Activated CD8-positive, alpha-beta T cell treated with anti-CD3 and anti-CD28 coated beads for 36 hours (primary cell): ENCODE data around the gene GPC5. TPM values are rescaled to one million over a fixed set of nuclear protein-coding genes. Genes with fewer than 3 reads are reported as not detected.

Experiments
- ATAC-seq: fragments of 200-7000 bp; cut with Tn5 transposase; one replicate; pipeline ENCODE4 v1.10.0; 2021; ENCODE audit warnings: mild to moderate bottlenecking, moderate library complexity
- CTCF ChIA-PET: fragments of 350-600 bp; sonication (Branson Sonifier 250); formaldehyde crosslinking; loops from one replicate; lab custom pipeline; 2021; ENCODE audit warnings: antibody characterized with exemption; lab: Charles Lee
- POLR2A ChIA-PET: fragments of 350-600 bp; sonication (Branson Sonifier 250); formaldehyde crosslinking; loops from one replicate; lab custom pipeline; 2021; ENCODE audit warnings: antibody characterized with exemption; lab: Charles Lee
- DNase-seq: peaks from one replicate; pipeline ENCODE4 v3.0.0-alpha.2; 2020
- H3K27ac Mint-ChIP-seq: one replicate; pipeline ENCODE4 v1.8.0; 2021; ENCODE audit warnings: mild to moderate bottlenecking, mixed read lengths
- H3K27me3 Mint-ChIP-seq: one replicate; pipeline ENCODE4 v1.8.0; 2021; ENCODE audit warnings: mixed read lengths
- H3K36me3 Mint-ChIP-seq: one replicate; pipeline ENCODE4 v1.8.0; 2021; ENCODE audit warnings: low read depth, mixed read lengths
- H3K4me1 Mint-ChIP-seq: one replicate; pipeline ENCODE4 v1.8.0; 2021; ENCODE audit warnings: low read depth, mixed read lengths
- H3K4me3 Mint-ChIP-seq: one replicate; pipeline ENCODE4 v1.8.0; 2021; ENCODE audit warnings: mild to moderate bottlenecking, moderate library complexity, mixed read lengths
- H3K9me3 Mint-ChIP-seq: one replicate; pipeline ENCODE4 v1.8.0; 2021; ENCODE audit warnings: mixed read lengths
- intact Hi-C: fragments of 100-400 bp; cut with micrococcal nuclease; formaldehyde crosslinking; loops from one replicate; pipeline ENCODE4 v1.10.0; 2022
- total RNA-seq, 2 experiments: library from RNA; stranded (reverse); gene quantifications; one replicate each; pipeline ENCODE4 v1.2.3, GENCODE V29; 2021
- TF ChIP-seq, protein P1 (sequence below): fragments of 200-600 bp; IDR thresholded peaks from one replicate; pipeline ENCODE4 v1.8.0; 2022; ENCODE audit warnings: antibody characterized with exemption, mild to moderate bottlenecking

GPC5 gene
- total RNA-seq, 2 experiments from 2014 or later = 0.13 to 0.14 TPM

DNA sequence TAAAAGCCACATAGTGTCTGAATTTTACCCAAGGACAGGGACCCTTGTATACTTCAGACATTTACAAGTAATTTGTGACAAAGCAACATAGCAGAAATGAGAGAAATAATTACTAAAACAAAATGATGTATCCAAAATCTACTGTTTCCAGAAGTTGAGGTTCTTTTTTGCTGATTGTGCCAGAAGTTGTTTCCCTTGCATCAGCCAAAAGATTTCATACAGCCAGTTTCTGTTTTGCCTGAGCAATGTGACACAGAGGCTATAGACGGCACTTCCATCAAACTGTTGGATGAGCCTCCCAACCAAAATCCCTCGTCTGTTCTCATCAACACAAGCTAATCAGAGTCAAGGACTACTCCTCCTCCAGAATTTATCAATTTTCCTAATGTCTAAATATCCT lies 915.0 kb downstream of the GPC5 start:
- POLR2A ChIA-PET = no interaction called here
- H3K36me3 Mint-ChIP-seq = no peaks in the 10 kb centered on the region
- H3K4me3 Mint-ChIP-seq = no peak overlapping the region
- TF ChIP-seq, protein P1, sequence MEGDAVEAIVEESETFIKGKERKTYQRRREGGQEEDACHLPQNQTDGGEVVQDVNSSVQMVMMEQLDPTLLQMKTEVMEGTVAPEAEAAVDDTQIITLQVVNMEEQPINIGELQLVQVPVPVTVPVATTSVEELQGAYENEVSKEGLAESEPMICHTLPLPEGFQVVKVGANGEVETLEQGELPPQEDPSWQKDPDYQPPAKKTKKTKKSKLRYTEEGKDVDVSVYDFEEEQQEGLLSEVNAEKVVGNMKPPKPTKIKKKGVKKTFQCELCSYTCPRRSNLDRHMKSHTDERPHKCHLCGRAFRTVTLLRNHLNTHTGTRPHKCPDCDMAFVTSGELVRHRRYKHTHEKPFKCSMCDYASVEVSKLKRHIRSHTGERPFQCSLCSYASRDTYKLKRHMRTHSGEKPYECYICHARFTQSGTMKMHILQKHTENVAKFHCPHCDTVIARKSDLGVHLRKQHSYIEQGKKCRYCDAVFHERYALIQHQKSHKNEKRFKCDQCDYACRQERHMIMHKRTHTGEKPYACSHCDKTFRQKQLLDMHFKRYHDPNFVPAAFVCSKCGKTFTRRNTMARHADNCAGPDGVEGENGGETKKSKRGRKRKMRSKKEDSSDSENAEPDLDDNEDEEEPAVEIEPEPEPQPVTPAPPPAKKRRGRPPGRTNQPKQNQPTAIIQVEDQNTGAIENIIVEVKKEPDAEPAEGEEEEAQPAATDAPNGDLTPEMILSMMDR = no peak
- no peaks in the 10 kb centered on the region for H3K9me3 Mint-ChIP-seq
- no peak for ATAC-seq
- intact Hi-C loops = no loop called here
- no peak for DNase-seq
- CTCF ChIA-PET = no interaction called here
- no peak overlapping the region for H3K27ac Mint-ChIP-seq
- no peaks in the 10 kb centered on the region for H3K27me3 Mint-ChIP-seq
- no peaks in the 10 kb centered on the region for H3K4me1 Mint-ChIP-seq

DNA sequence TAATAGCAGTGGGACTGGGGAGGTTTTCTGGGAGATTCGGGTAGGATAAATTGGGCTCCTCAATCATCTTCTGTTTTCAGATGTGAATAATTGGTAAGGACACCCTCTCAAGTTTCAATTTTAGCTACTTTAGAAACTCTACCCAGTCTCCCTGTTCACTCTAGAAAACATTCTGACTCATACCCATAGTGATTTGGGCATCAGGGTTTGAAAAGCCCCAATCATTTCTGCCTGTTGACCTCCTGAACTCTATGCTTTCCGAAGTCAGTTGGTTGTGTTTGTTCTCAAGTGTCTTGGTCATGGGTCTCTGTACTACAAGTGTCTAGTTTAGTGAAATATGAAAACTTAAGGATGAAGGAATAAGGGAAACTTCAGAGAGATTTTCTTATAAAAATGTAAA lies 916.8 kb downstream of the GPC5 start:
- ChIA-PET POLR2A (no interaction called here), CTCF (no interaction called here)
- Mint-ChIP-seq H3K27ac (no peak overlapping the region), H3K36me3 (no peaks in the 10 kb centered on the region), H3K9me3 (peaks cover 4% of the 10 kb centered on the region), H3K4me1 (no peaks in the 10 kb centered on the region), H3K27me3 (no peaks in the 10 kb centered on the region), H3K4me3 (no peak overlapping the region)
- ATAC-seq (no peak), DNase-seq (no peak)
- intact Hi-C loops = no loop called here
- TF ChIP-seq, protein P1 = no peak

DNA sequence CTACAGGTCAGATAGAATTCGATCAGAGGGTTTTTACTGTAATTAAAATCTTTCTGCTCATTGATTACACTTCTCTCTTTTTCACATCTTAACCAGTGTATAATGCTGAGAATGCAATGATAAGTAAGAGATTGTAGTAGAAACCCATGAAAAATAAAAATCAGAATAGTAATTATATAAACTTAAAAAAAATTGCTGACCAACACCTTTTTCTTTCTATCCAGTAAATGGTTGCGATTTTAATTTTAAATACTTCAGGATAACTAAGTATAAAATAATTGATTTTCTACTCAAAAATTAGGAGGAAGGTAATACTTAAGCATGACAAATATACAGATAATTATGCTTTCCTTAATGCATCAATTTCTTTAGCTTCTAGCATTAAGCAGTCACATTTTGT lies 917.6 kb downstream of the GPC5 start:
- ChIA-PET POLR2A (no interaction called here), CTCF (no interaction called here)
- Mint-ChIP-seq H3K27me3 (no peaks in the 10 kb centered on the region), H3K27ac (no peak overlapping the region), H3K4me1 (no peaks in the 10 kb centered on the region), H3K4me3 (no peak overlapping the region), H3K36me3 (no peaks in the 10 kb centered on the region), H3K9me3 (peaks cover 4% of the 10 kb centered on the region)
- ATAC-seq (no peak), DNase-seq (no peak)
- TF ChIP-seq, protein P1 = no peak
- intact Hi-C loops = no loop called here

DNA sequence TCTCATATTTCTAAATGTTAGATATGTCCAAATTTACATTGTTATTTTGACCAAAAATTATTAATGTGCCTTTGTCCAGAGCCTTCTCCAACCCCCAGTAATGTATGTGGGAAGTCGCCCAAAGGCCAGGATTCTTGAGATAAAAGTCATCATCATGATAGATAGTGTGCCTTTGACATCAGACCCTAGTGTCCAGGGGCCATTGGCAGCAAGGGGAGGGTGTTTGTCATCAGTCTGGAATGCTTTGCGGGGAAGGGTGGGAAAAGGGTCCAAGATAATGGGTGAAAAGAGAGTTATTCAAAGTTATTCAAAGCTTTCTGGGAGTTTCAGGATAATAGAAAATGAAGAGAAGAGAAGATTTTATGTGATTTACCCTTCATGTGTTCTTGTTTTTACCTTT lies 918.6 kb downstream of the GPC5 start:
- DNase-seq (no peak), ATAC-seq (no peak)
- intact Hi-C loops = no loop called here
- Mint-ChIP-seq H3K9me3 (peaks cover 4% of the 10 kb centered on the region), H3K4me1 (no peaks in the 10 kb centered on the region), H3K27me3 (no peaks in the 10 kb centered on the region), H3K27ac (no peak overlapping the region), H3K36me3 (no peaks in the 10 kb centered on the region), H3K4me3 (no peak overlapping the region)
- TF ChIP-seq, protein P1 = no peak
- ChIA-PET POLR2A (no interaction called here), CTCF (no interaction called here)

DNA sequence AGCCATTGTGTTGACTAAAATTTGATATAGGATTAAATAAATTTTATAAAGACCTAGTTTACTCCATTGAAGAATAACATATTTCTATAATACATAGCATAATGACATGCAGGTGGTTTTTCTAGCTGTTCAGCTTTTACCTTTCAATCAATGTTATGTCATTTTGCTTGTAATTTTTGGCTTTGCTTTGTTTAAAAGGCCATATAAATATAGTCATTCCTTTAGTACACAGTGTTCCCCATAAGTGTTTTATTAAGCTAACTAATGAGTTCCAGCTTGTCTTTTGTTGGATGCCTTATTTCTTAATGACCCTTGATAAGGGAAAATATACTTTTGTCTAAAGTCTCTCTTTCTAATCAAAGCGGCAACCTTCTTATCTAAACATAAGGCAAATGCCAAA lies 921.9 kb downstream of the GPC5 start:
- Mint-ChIP-seq H3K36me3 (no peaks in the 10 kb centered on the region), H3K4me1 (no peaks in the 10 kb centered on the region)

More for the DNA sequence above, 921.9 kb downstream of the GPC5 start:
- H3K4me3 Mint-ChIP-seq = no peak overlapping the region
- DNase-seq (no peak), ATAC-seq (no peak)
- TF ChIP-seq, protein P1 = no peak
- no peak overlapping the region for H3K27ac Mint-ChIP-seq
- H3K27me3 Mint-ChIP-seq = no peaks in the 10 kb centered on the region
- intact Hi-C loops = no loop called here
- ChIA-PET POLR2A (no interaction called here), CTCF (no interaction called here)
- H3K9me3 Mint-ChIP-seq = peaks cover 5% of the 10 kb centered on the region
